RCC 7860 (cell line): Measurements from ENCODE around the gene MIOX.

Experiments used
- DNase-seq: peaks from one replicate; pipeline ENCODE4 v3.0.0-alpha.2; 2015; ENCODE audit warnings: low spot score
- FAIRE-seq: peaks from 2 replicates; lab custom pipeline; 2012; peaks lifted over from hg19 to GRCh38; lab: Jason Lieb, UNC

The MIOX gene

GRCh38 chr22:50527921-50528681 is 41.4 kb downstream of the MIOX start:
- no peak for FAIRE-seq
- no peak for DNase-seq

GRCh38 chr22:50528682-50529415 is 42.2 kb downstream of the MIOX start:
- DNase-seq (no peak), FAIRE-seq (no peak)

- DNase-seq (no peak), FAIRE-seq (no peak)
Measured at GRCh38 chr22:50529416-50529896, 42.8 kb downstream of the MIOX start.

GRCh38 chr22:50529897-50530579 is 43.4 kb downstream of the MIOX start, which contains the start of gene TYMP:
Gene TYMP (minus strand): TSS chr22:50530012. CDS start chr22:50529709, 303 bp downstream.
- DNase-seq = no peak
- no peak for FAIRE-seq

GRCh38 chr22:50530580-50530876 is 43.9 kb downstream of the MIOX start:
- DNase-seq (no peak), FAIRE-seq (no peak)

GRCh38 chr22:50530877-50531545 is 44.4 kb downstream of the MIOX start:
- no peak for FAIRE-seq

GRCh38 chr22:50531546-50531961 is 44.9 kb downstream of the MIOX start:
- FAIRE-seq = no peak
- DNase-seq = no peak

More at GRCh38 chr22:50530877-50531545, 44.4 kb downstream of the MIOX start:
- peak; percentile 33 for DNase-seq

GRCh38 chr22:50531962-50532674 is 45.5 kb downstream of the MIOX start:
- DNase-seq (peak; percentile 16), FAIRE-seq (no peak)

- no peak for FAIRE-seq
- DNase-seq = no peak
Measured at GRCh38 chr22:50532824-50533796, 46.5 kb downstream of the MIOX start.

GRCh38 chr22:50533856-50534711 is 47.4 kb downstream of the MIOX start:
- FAIRE-seq = peak; percentile 93

GRCh38 chr22:50535113-50535512 is 48.5 kb downstream of the MIOX start:
- FAIRE-seq (no peak), DNase-seq (no peak)

More at GRCh38 chr22:50533856-50534711, 47.4 kb downstream of the MIOX start:
- DNase-seq = peak; percentile 49

GRCh38 chr22:50536226-50536625 is 49.6 kb downstream of the MIOX start:
- FAIRE-seq (no peak), DNase-seq (no peak)

- DNase-seq (no peak), FAIRE-seq (no peak)
Measured at GRCh38 chr22:50537765-50538164, 51.1 kb downstream of the MIOX start.
